Measurements from ENCODE around the gene PTPRG. TPM values are rescaled to one million over a fixed set of nuclear protein-coding genes. Genes with fewer than 3 reads are reported as not detected.

The PTPRG gene
- total and polyA plus RNA-seq, 10 of the 15 experiments (the other 5 are each of a cell fraction or from before 2014, with no cell fraction given), result 0.29 to 20.7 (median 1.4) TPM

- in situ Hi-C loops (cut with MboI) (no loop called here), intact Hi-C loops (cut with micrococcal nuclease; ENCODE audit: unreplicated experiment) (loop anchor here (1.0 to 10.0 kb wide), 5 partner anchors 78 to 331 kb away; partner anchors contain the start of gene PTPRG)
- Histone ChIP-seq H3K27ac (ENCODE audit: control insufficient read depth, insufficient read depth) (no peak overlapping the region), H3K9me3 (replicated peaks; ENCODE audit: control insufficient read depth, insufficient read depth, low read length) (no peaks in the 10 kb centered on the region), H2AFZ (ENCODE audit: control insufficient read depth, low read depth, low read length) (no peak overlapping the region), H3K9ac (ENCODE audit: control insufficient read depth, insufficient read depth, low read length) (no peak overlapping the region), H3K36me3 (ENCODE audit: control insufficient read depth in 2 of 2, insufficient read depth in 2 of 2, low read length in 1 of 2) (no peaks in the 10 kb centered on the region), H3K79me2 (ENCODE audit: control insufficient read depth, insufficient read depth, low read length) (no peaks in the 10 kb centered on the region), H4K20me1 (ENCODE audit: control insufficient read depth, insufficient read depth) (no peaks in the 10 kb centered on the region), H3K4me3 (no peak overlapping the region), H3K4me2 (ENCODE audit: control insufficient read depth, insufficient read depth) (no peak overlapping the region), H3K27me3 (replicated peaks in 1 of 2; ENCODE audit: control insufficient read depth in 2 of 2, insufficient read depth in 2 of 2, low read length in 1 of 2) (peaks cover 0 to 3% of the 10 kb centered on the region in 2 experiments; a peak in 1 of 4 replicates), H3K4me1 (ENCODE audit: control insufficient read depth, insufficient read depth, low read length) (no peaks in the 10 kb centered on the region)
- ChIA-PET POLR2A (interaction anchor here (1.0 to 1.1 kb wide), 2 partner anchors 39 to 294 kb away, joined by 3 read pairs; no protein-coding TSS in a partner anchor), SMC1A (ENCODE audit: uncharacterized antibody, unreplicated experiment) (interaction anchor here (0.7 to 12.5 kb wide), 49 partner anchors 9 to 343 kb away, joined by 3 to 138 read pairs (median 5); no protein-coding TSS in a partner anchor), CTCF (interaction anchor here (0.6 to 13.5 kb wide), 52 partner anchors 9 to 476 kb away, joined by 3 to 198 read pairs (median 4); partner anchors contain the start of gene PTPRG), RAD21 (ENCODE audit: unreplicated experiment) (interaction anchor here (0.8 to 9.0 kb wide), 37 partner anchors 10 to 341 kb away, joined by 3 to 113 read pairs (median 4); no protein-coding TSS in a partner anchor)
- FAIRE-seq, result peak; percentile 23
- TF ChIP-seq ZNF24 (IDR thresholded peaks at IDR 0.05) (0 out of 2 replicates have a peak, but pooled peaks have one; percentile 36), RAD21 (IDR thresholded peaks at IDR 0.05; ENCODE audit: insufficient read depth, low read depth, low read length) (peak; percentile 62), ETV6 (conservative IDR thresholded peaks at IDR 0.05 in 1 of 2, IDR thresholded peaks at IDR 0.05 in 1 of 2; ENCODE audit: borderline replicate concordance in 1 of 2, low read depth in 1 of 2) (no peak), CTCF (IDR thresholded peaks at IDR 0.05 in 2 of 3, conservative IDR thresholded peaks at IDR 0.05 in 1 of 3; ENCODE audit: control insufficient read depth in 2 of 3, extremely low read depth in 1 of 3, insufficient read depth in 1 of 3, low read depth in 3 of 3, low read length in 3 of 3) (peak; percentile 27 to 65 (median 29); a peak in 3 of 6 replicates), SMC3 (IDR thresholded peaks at IDR 0.05; ENCODE audit: borderline replicate concordance, low read length) (peak; percentile 53; the same call in 1 of the 2 replicates)
- ATAC-seq, result peak; percentile 53
- 0% methylated on average over 2 of the region's 2 CpGs for WGBS (ENCODE audit: insufficient coverage, insufficient replicate concordance, low lambda C conversion rate, missing lambda C conversion rate)
- DNase-seq (ENCODE audit: low read depth, low spot score), result no peak
- no TSS peak for BruUV-seq (replicated peaks)
Observed at GRCh38 chr3:61858054-61858453, 296.7 kb downstream of the PTPRG start.
